HepG2 (cell line): ENCODE results near the gene SLC22A31. TPM values are rescaled to one million over a fixed set of nuclear protein-coding genes. Genes with fewer than 3 reads are reported as not detected.
"Not testable (repeated sequence)": the region's sequence is repeated elsewhere in the genome, so short reads cannot be mapped to it uniquely, and the experiment has no call there.

Experiments used
- AHR ChIP-seq: IDR thresholded peaks from 2 replicates; pipeline ENCODE4 v1.6.1; 2018; ENCODE audit warnings: missing genetic modification reagents, missing compliant biosample characterization
- ARNTL ChIP-seq: sonication (generic); formaldehyde crosslinking; IDR thresholded peaks from 2 replicates; pipeline ENCODE4 v1.4.0; 2020; ENCODE audit warnings: mild to moderate bottlenecking, missing genetic modification reagents
- ATAD3A ChIP-seq: sonication (generic); formaldehyde crosslinking; IDR thresholded peaks from 2 replicates; pipeline ENCODE4 v1.4.0; 2020; ENCODE audit warnings: missing genetic modification reagents
- BRCA1 ChIP-seq: sonication (generic); formaldehyde crosslinking; IDR thresholded peaks from 2 replicates; pipeline ENCODE4 v1.4.0; 2020; ENCODE audit warnings: missing genetic modification reagents
- CEBPG ChIP-seq: IDR thresholded peaks from 2 replicates; pipeline ENCODE4 v1.6.1; 2016
- ETV6 ChIP-seq: sonication (generic); formaldehyde crosslinking; conservative IDR thresholded peaks from 2 replicates; pipeline ENCODE4 v1.4.0; 2020; ENCODE audit warnings: missing genetic modification reagents
- FOXM1 ChIP-seq: sonication (generic); formaldehyde crosslinking; IDR thresholded peaks from 2 replicates; pipeline ENCODE4 v1.5.0; 2020; ENCODE audit warnings: missing genetic modification reagents
- KMT2B ChIP-seq: IDR thresholded peaks from 2 replicates; pipeline ENCODE4 v1.6.1; 2016; ENCODE audit warnings: missing genetic modification reagents, missing compliant biosample characterization
- MEIS2 ChIP-seq: sonication (generic); formaldehyde crosslinking; IDR thresholded peaks from 2 replicates; pipeline ENCODE4 v1.9.0; 2021; ENCODE audit warnings: mild to moderate bottlenecking, missing genetic modification reagents
- NCOA2 ChIP-seq: sonication (generic); formaldehyde crosslinking; IDR thresholded peaks from 2 replicates; pipeline ENCODE4 v1.8.0; 2022; ENCODE audit warnings: inconsistent platforms
- NR2F6 ChIP-seq, 2 experiments: IDR thresholded peaks; 2 replicates each; pipeline ENCODE4 v1.6.1; 2016; ENCODE audit warnings: antibody characterized with exemption in 1 of 2, mild to moderate bottlenecking in 1 of 2
- PRMT3 ChIP-seq: sonication (generic); formaldehyde crosslinking; IDR thresholded peaks from 2 replicates; pipeline ENCODE4 v1.8.1; 2022; ENCODE audit warnings: low read depth, mild to moderate bottlenecking, moderate library complexity, missing genetic modification reagents, borderline replicate concordance
- TEAD2 ChIP-seq: sonication (generic); formaldehyde crosslinking; IDR thresholded peaks from 2 replicates; pipeline ENCODE4 v1.9.0; 2021; ENCODE audit warnings: missing genetic modification reagents
- TOE1 ChIP-seq: sonication (generic); formaldehyde crosslinking; IDR thresholded peaks from 2 replicates; pipeline ENCODE4 v1.4.0; 2020; ENCODE audit warnings: mild to moderate bottlenecking, missing genetic modification reagents
- ZNF180 ChIP-seq: sonication (generic); formaldehyde crosslinking; IDR thresholded peaks from 2 replicates; pipeline ENCODE4 v1.4.0; 2020; ENCODE audit warnings: low read depth, missing genetic modification reagents, borderline replicate concordance
- polyA plus RNA-seq, 8 experiments: library from polyadenylated mRNA; depleted of rRNA in 3 of 8; stranded (reverse) in 7 of 8; unstranded in 1 of 8; fragments of >200 nt; fragmentation: Illumina TruSeq in 4 of 8; extraction: Trizol in 4 of 8; gene quantifications; 2 replicates each; pipeline versions ENCODE4 v1.2.1 to v1.2.3, GENCODE V29; 2011 to 2016; ENCODE audit warnings: low read depth in 4 of 8, missing spikeins in 1 of 8, mixed read lengths in 1 of 8; ENCODE audit not compliant: insufficient read depth in 1 of 8
- total RNA-seq, 5 experiments: library from RNA; depleted of rRNA; stranded (reverse); fragments of >200 nt; fragmentation: Illumina TruSeq; extraction: Trizol; gene quantifications; 2 replicates each; pipeline ENCODE4 v1.2.3, GENCODE V29; 2016; ENCODE audit warnings: low read depth in 1 of 5
- TF ChIP-seq, protein P1 (sequence below), 2 experiments: sonication (generic) in 1 of 2; formaldehyde crosslinking in 1 of 2; IDR thresholded peaks; 2 replicates each; pipeline versions ENCODE4 v1.4.0 to v1.6.1; 2016 to 2020; ENCODE audit warnings: borderline replicate concordance in 1 of 2, low read depth in 1 of 2, mild to moderate bottlenecking in 1 of 2, missing genetic modification reagents in 1 of 2
- TF ChIP-seq, protein P2 (sequence below): sonication (generic); formaldehyde crosslinking; IDR thresholded peaks from 2 replicates; pipeline ENCODE4 v1.4.0; 2020; ENCODE audit warnings: missing genetic modification reagents, borderline replicate concordance
- TF ChIP-seq, protein P3 (sequence below): IDR thresholded peaks from 2 replicates; pipeline ENCODE4 v1.6.1; 2016; ENCODE audit warnings: missing compliant biosample characterization, missing genetic modification reagents, borderline replicate concordance
- TF ChIP-seq, protein P4 (sequence below): sonication (generic); formaldehyde crosslinking; IDR thresholded peaks from 2 replicates; pipeline ENCODE4 v1.8.0; 2022; ENCODE audit warnings: mild to moderate bottlenecking, missing genetic modification reagents, moderate library complexity

SLC22A31 gene
- total and polyA plus RNA-seq, 2 of the 13 experiments (the other 11 are each of a cell fraction or from before 2014, with no cell fraction given), result 67.3 to 83.3 TPM

DNA sequence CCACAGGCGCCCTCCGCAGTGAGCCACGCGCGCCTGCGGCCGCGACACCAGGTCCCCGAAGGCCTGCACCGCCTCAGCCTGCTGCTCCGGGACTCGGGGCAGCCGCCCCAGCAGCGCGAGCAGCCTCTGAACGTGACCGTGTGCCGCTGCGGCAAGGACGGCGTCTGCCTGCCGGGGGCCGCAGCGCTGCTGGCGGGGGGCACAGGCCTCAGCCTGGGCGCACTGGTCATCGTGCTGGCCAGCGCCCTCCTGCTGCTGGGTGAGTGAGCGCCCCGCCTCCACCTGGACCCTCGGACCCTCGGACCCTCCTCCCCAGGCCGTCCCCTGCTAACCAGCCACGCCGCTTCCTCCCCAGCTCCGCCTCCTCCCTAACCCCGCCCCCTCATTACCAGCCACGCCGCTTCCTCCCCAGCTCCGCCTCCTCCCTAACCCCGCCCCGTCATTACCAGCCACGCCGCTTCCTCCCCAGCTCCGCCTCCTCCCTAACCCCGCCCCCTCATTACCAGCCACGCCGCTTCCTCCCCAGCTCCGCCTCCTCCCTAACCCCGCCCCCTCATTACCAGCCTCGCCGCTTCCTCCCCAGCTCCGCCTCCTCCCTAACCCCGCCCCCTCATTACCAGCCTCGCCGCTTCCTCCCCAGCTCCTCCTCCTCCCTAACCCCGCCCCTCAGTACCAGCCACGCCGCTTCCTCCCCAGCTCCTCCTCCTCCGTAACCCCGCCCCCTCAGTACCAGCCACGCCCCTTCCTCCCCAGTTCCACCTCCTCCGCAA, 8.0 kb downstream of the SLC22A31 start (continued):
- TF ChIP-seq, protein P1, sequence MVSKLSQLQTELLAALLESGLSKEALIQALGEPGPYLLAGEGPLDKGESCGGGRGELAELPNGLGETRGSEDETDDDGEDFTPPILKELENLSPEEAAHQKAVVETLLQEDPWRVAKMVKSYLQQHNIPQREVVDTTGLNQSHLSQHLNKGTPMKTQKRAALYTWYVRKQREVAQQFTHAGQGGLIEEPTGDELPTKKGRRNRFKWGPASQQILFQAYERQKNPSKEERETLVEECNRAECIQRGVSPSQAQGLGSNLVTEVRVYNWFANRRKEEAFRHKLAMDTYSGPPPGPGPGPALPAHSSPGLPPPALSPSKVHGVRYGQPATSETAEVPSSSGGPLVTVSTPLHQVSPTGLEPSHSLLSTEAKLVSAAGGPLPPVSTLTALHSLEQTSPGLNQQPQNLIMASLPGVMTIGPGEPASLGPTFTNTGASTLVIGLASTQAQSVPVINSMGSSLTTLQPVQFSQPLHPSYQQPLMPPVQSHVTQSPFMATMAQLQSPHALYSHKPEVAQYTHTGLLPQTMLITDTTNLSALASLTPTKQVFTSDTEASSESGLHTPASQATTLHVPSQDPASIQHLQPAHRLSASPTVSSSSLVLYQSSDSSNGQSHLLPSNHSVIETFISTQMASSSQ (IDR thresholded peaks at IDR 0.05; ENCODE audit: low read depth), result not testable (repeated sequence)
- TF ChIP-seq, protein P1 (CRISPR knock-in tag; IDR thresholded peaks at IDR 0.05; ENCODE audit: borderline replicate concordance), result peak; percentile 69
- peak; percentile 70 for TF ChIP-seq ARNTL
- TF ChIP-seq CEBPG (CRISPR knock-in tag), result peak; percentile 9; the same call in 1 of the 2 replicates
- peak; percentile 38; the same call in 1 of the 2 replicates for TF ChIP-seq NCOA2 (CRISPR knock-in tag)
- TF ChIP-seq, protein P2, sequence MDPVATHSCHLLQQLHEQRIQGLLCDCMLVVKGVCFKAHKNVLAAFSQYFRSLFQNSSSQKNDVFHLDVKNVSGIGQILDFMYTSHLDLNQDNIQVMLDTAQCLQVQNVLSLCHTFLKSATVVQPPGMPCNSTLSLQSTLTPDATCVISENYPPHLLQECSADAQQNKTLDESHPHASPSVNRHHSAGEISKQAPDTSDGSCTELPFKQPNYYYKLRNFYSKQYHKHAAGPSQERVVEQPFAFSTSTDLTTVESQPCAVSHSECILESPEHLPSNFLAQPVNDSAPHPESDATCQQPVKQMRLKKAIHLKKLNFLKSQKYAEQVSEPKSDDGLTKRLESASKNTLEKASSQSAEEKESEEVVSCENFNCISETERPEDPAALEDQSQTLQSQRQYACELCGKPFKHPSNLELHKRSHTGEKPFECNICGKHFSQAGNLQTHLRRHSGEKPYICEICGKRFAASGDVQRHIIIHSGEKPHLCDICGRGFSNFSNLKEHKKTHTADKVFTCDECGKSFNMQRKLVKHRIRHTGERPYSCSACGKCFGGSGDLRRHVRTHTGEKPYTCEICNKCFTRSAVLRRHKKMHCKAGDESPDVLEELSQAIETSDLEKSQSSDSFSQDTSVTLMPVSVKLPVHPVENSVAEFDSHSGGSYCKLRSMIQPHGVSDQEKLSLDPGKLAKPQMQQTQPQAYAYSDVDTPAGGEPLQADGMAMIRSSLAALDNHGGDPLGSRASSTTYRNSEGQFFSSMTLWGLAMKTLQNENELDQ, result peak; percentile 63; the same call in 1 of the 2 replicates
- peak; percentile 66; the same call in 1 of the 2 replicates for TF ChIP-seq FOXM1
- TF ChIP-seq PRMT3 (CRISPR knock-in tag), result peak; percentile 54; the same call in 1 of the 2 replicates
- not testable (repeated sequence) for TF ChIP-seq NR2F6 (IDR thresholded peaks at IDR 0.05)
- peak; percentile 70 for TF ChIP-seq NR2F6 (CRISPR knock-in tag; IDR thresholded peaks at IDR 0.05)
- TF ChIP-seq ETV6 (CRISPR knock-in tag), result peak; percentile 90
- TF ChIP-seq, protein P3, sequence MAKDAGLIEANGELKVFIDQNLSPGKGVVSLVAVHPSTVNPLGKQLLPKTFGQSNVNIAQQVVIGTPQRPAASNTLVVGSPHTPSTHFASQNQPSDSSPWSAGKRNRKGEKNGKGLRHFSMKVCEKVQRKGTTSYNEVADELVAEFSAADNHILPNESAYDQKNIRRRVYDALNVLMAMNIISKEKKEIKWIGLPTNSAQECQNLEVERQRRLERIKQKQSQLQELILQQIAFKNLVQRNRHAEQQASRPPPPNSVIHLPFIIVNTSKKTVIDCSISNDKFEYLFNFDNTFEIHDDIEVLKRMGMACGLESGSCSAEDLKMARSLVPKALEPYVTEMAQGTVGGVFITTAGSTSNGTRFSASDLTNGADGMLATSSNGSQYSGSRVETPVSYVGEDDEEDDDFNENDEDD (CRISPR knock-in tag), result peak; percentile 69; the same call in 1 of the 2 replicates
- peak; percentile 71; the same call in 1 of the 2 replicates for TF ChIP-seq TOE1
- peak; percentile 85; the same call in 1 of the 2 replicates for TF ChIP-seq BRCA1 (CRISPR knock-in tag)
- TF ChIP-seq AHR (CRISPR knock-in tag), result peak; percentile 92; the same call in 1 of the 2 replicates
- 0 out of 2 replicates have a peak, but pooled peaks have one; percentile 40 for TF ChIP-seq TEAD2 (CRISPR knock-in tag)
- TF ChIP-seq MEIS2 (CRISPR knock-in tag), result peak; percentile 92
- peak; percentile 33; the same call in 1 of the 2 replicates for TF ChIP-seq KMT2B (CRISPR knock-in tag)
- TF ChIP-seq, protein P4, sequence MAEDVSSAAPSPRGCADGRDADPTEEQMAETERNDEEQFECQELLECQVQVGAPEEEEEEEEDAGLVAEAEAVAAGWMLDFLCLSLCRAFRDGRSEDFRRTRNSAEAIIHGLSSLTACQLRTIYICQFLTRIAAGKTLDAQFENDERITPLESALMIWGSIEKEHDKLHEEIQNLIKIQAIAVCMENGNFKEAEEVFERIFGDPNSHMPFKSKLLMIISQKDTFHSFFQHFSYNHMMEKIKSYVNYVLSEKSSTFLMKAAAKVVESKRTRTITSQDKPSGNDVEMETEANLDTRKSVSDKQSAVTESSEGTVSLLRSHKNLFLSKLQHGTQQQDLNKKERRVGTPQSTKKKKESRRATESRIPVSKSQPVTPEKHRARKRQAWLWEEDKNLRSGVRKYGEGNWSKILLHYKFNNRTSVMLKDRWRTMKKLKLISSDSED (CRISPR knock-in tag), result peak; percentile 86; the same call in 1 of the 2 replicates
- TF ChIP-seq ATAD3A, result peak; percentile 94
- peak; percentile 60; the same call in 1 of the 2 replicates for TF ChIP-seq ZNF180 (CRISPR knock-in tag)
